HepG2 (cell line): ENCODE results near the gene PAPSS2.

Experiments used
- ATF6 ChIP-seq: sonication (generic); formaldehyde crosslinking; conservative IDR thresholded peaks from 2 replicates; pipeline ENCODE4 v1.4.0; 2020; ENCODE audit warnings: missing genetic modification reagents
- CTCF ChIP-seq: sonication (generic); formaldehyde crosslinking; IDR thresholded peaks from 2 replicates; pipeline ENCODE4 v1.5.0; 2020; ENCODE audit warnings: mild to moderate bottlenecking, missing genetic modification reagents, moderate library complexity
- FOXP4 ChIP-seq: sonication (generic); formaldehyde crosslinking; IDR thresholded peaks from 2 replicates; pipeline ENCODE4 v1.4.0; 2020; ENCODE audit warnings: missing genetic modification reagents
- KAT7 ChIP-seq: IDR thresholded peaks from 2 replicates; pipeline ENCODE4 v1.6.1; 2018; ENCODE audit warnings: borderline replicate concordance, missing compliant biosample characterization
- MXD3 ChIP-seq: IDR thresholded peaks from 2 replicates; pipeline ENCODE4 v1.6.1; 2016; ENCODE audit warnings: mild to moderate bottlenecking, missing biosample characterization, missing genetic modification reagents
- RXRA ChIP-seq: sonication (generic); formaldehyde crosslinking; IDR thresholded peaks from 2 replicates; pipeline ENCODE4 v1.5.1; 2020; ENCODE audit warnings: missing genetic modification reagents
- SAFB2 ChIP-seq: sonication (generic); formaldehyde crosslinking; IDR thresholded peaks from 2 replicates; pipeline ENCODE4 v1.5.1; 2020; ENCODE audit warnings: missing genetic modification reagents, low read depth, mild to moderate bottlenecking, borderline replicate concordance
- ZNF136 ChIP-seq: sonication (generic); formaldehyde crosslinking; IDR thresholded peaks from 2 replicates; pipeline ENCODE4 v1.8.1; 2022; ENCODE audit warnings: low read depth, mild to moderate bottlenecking, moderate library complexity, missing genetic modification reagents
- ZNF24 ChIP-seq: fragments of 450-650 bp; IDR thresholded peaks from 2 replicates; pipeline ENCODE4 v1.6.1; 2017; ENCODE audit warnings: antibody characterized with exemption, mild to moderate bottlenecking
- ZNF670 ChIP-seq: sonication (generic); formaldehyde crosslinking; IDR thresholded peaks from 2 replicates; pipeline ENCODE4 v1.8.0; 2022; ENCODE audit warnings: mild to moderate bottlenecking, missing genetic modification reagents, borderline replicate concordance

GRCh38 chr10:87640043-87640442 is 19.6 kb upstream of the PAPSS2 start:
- no peak for TF ChIP-seq ZNF136 (CRISPR knock-in tag)
- TF ChIP-seq ZNF24: no peak
- no peak for TF ChIP-seq RXRA
- TF ChIP-seq KAT7 (CRISPR knock-in tag): no peak
- no peak for TF ChIP-seq MXD3
- TF ChIP-seq SAFB2 (CRISPR knock-in tag): no peak
- no peak for TF ChIP-seq ATF6 (CRISPR knock-in tag)
- TF ChIP-seq CTCF (CRISPR knock-in tag): no peak
- TF ChIP-seq FOXP4 (CRISPR knock-in tag): no peak
- TF ChIP-seq ZNF670: no peak
